Vagina (tissue), 2 donors: ENCODE data around the gene CD101.

Source experiments
- POLR2A ChIP-seq, 2 donors: fragments of 450-650 bp; IDR thresholded peaks; one replicate each; pipeline ENCODE4 v1.6.1; 2017; ENCODE audit warnings: antibody characterized with exemption in 2 of 2, mild to moderate bottlenecking in 2 of 2, moderate library complexity in 2 of 2
- POLR2AphosphoS5 ChIP-seq, 2 donors: sonication (generic); formaldehyde crosslinking; IDR thresholded peaks; one replicate each; pipeline ENCODE4 v1.9.0; 2017; ENCODE audit warnings: antibody characterized with exemption in 2 of 2, mild to moderate bottlenecking in 2 of 2, low read depth in 1 of 2; ENCODE audit not compliant: insufficient read depth in 1 of 2
- TF ChIP-seq, protein P1 (sequence below), 3 experiments: fragments of 450-650 bp in 2 of 3; fragments of 200-600 bp in 1 of 3; sonication (generic) in 1 of 3; IDR thresholded peaks; one replicate each; pipeline ENCODE4 v1.5.1; 2017 to 2019; ENCODE audit warnings: antibody characterized with exemption in 3 of 3, mild to moderate bottlenecking in 2 of 3, moderate library complexity in 2 of 3

DNA sequence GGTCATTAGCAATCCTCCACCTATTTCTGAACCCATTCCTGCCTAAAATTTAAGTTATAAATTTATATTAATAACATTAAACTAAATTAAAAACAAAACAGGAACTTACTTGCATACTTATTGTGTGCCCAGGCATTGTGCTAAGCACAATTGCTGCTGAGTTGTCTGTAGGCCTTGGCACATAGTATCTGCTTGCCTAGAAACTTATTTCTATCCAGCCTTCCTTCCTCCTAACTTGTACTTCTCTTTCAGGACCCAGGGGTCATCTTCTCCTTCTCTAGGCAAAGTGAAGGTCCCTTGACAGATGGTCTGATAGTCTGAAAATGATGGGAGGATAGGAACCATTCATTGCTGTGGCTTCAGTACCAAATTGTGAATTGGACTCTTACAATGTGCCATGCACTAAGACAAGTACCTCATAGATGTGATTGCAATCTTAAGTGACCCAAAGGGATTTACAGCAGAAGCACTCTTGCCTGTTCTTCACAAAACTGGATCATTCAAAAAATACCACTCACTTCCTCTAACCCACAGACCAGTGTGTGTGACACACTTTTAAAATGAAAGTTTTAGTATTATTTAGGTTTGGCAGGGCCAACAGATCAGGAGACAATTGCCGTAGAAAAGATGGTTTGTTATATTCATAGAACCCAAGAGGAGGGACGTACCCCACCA is 10.3 kb upstream of the CD101 start:
- TF ChIP-seq, protein P1, sequence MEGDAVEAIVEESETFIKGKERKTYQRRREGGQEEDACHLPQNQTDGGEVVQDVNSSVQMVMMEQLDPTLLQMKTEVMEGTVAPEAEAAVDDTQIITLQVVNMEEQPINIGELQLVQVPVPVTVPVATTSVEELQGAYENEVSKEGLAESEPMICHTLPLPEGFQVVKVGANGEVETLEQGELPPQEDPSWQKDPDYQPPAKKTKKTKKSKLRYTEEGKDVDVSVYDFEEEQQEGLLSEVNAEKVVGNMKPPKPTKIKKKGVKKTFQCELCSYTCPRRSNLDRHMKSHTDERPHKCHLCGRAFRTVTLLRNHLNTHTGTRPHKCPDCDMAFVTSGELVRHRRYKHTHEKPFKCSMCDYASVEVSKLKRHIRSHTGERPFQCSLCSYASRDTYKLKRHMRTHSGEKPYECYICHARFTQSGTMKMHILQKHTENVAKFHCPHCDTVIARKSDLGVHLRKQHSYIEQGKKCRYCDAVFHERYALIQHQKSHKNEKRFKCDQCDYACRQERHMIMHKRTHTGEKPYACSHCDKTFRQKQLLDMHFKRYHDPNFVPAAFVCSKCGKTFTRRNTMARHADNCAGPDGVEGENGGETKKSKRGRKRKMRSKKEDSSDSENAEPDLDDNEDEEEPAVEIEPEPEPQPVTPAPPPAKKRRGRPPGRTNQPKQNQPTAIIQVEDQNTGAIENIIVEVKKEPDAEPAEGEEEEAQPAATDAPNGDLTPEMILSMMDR (IDR thresholded peaks at IDR 0.05): no peak
- TF ChIP-seq POLR2A (IDR thresholded peaks at IDR 0.05) (no peak), POLR2AphosphoS5 (IDR thresholded peaks at IDR 0.05; ENCODE audit: insufficient read depth in 1 of 2, low read depth in 1 of 2) (no peak)
